GM18861 (cell line): Measurements from ENCODE around the gene NR4A3.

ENCODE experiments used
- ATAC-seq: cut with Tn5 transposase; IDR thresholded peaks from one replicate; pipeline ENCODE4 v1.9.1; 2021; ENCODE audit not compliant: unreplicated experiment

NR4A3 gene

DNA sequence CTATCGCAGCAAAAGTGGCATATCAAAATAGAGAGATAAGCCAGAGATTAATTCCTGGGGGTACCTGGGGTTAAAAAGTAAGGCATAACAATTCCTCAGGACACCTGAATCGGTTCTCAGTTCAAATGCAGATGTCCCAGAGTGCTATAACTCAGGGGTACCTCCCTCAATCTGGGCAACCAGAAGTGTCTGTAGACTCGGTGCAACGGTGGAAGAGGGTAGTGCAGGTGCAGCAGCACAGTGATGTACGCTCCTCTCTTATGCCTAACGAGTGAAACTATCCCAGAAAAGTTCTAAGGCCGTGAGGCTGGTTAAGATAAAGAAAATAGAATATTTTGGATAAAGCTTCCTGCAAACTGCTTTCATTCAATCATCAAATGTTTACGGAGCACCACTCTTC lies 7.9 kb upstream of the NR4A3 start:
- no peak for ATAC-seq

GRCh38 chr9:99814359-99814758 lies 7.3 kb upstream of the NR4A3 start:
- ATAC-seq: no peak

GRCh38 chr9:99816392-99816791 lies 5.3 kb upstream of the NR4A3 start:
- no peak for ATAC-seq

GRCh38 chr9:99818500-99818899 lies 3.2 kb upstream of the NR4A3 start:
- ATAC-seq: no peak

- ATAC-seq: peak; percentile 38
These were observed 2.4 kb upstream of the NR4A3 start for GRCh38 chr9:99819123-99819855.

GRCh38 chr9:99819856-99820684 lies 1.6 kb upstream of the NR4A3 start:
- ATAC-seq: peak; percentile 29

DNA sequence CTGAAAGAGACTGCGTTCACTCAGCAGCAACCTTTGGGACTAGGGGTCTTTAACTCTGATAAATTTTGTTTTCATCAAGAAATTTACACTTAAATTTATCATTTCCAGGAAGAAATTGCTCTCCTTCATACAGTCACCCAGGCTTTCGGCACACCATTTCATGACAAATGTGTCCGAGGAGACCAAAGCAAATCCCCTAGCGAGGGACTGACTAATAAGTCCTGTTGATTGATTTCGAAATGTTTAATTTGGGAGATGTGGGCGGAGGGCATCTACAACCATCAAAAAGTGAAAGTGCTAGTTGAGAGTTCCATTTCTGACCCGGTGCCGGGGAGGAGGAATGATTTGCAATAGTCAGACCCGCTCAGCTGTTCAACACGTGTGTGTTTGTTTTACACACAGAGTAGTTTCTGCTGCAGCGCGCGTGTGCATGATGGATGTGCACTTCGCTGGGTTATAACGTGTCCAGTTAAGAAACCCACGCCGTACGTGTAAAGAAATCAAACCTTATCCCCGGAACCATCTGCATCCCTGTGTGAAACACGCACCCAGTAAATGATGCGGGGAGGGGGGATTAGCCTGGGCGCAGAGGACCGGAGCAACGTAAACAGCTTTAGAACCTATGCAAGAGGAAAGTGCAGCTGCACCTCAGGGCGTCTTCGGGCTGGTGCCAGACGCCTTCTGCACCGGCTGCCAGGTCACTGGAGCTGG lies 845 bp upstream of the NR4A3 start:
- ATAC-seq: no peak

GRCh38 chr9:99822109-99822805 lies 572 bp downstream of the NR4A3 start:
- ATAC-seq: no peak

DNA sequence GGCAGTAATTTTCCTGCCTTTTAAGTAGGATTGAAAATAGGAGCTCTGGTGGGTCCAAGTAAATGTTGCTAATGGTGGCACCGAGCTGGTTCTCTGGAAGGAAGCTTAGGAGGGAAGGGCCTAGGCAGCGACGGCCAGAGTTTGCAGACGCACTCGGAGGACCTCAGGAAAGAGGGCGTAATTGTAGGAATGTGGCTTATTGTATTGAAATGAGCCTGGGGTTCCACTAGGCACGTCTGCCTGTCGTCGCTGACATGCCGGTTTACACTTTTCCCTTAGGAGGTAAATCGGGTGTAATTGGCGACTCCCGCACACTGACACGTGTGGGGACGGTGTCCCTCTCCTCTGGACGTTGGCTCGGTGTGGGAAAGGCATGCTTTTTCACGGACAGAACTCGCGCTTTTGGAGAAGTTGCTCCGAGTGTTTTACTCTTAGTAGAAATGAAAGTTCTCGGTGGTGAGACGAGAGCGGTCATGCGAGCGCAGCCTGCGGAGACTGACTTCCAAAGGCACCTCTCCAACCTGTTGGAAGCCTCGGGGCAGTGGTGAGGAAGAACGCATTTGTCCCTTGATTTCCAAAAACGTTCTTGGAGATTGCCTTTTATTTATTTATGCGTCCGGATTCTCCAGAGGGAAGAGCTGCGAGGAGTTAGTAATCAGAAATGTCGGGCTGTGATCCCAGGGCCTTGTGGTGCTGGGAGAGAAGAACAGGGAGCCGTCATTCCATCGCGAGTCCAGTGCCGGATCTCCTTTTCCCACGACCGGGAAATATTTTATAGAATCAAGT lies 1.3 kb downstream of the NR4A3 start:
- no peak for ATAC-seq

- ATAC-seq: no peak
These were observed 2.1 kb downstream of the NR4A3 start for GRCh38 chr9:99823681-99824377.

GRCh38 chr9:99824378-99825171 lies 2.9 kb downstream of the NR4A3 start:
- ATAC-seq: no peak

DNA sequence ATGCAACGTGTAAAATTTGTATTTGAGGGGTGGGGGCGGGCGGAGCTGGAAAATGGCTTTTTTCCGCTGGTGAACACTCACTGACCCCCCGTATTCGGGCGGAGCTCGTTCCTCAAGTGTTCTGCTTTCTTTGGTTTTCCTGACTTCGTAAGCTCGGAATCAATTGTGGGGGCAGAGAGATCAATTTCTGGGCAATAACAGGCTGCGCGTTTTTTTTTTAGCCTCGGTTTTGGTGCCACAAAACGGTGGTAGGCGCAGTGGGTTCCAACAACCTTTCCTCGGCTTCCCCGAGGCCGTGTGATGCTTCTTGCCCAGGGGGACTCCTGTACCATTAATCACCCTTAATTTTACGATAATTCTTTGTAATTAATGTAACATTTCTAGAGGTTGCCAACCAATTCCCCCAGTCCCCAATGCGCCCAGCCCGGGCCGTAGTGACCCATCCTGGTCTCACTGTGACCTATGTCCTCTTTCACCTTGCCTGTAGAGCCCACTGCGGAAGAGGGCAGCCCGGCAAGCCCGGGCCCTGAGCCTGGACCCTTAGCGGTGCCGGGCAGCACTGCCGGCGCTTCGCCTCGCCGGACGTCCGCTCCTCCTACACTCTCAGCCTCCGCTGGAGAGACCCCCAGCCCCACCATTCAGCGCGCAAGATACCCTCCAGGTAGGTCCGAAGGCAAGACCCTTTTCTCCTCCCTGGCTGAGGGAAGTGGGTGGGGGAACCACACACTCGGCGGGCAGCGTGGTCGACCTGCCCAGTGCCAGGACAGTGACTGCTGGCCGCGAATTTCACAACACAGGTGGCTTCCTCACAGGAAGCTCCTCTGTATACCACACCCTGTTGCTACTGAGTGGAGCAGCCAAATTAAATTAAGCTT lies 3.7 kb downstream of the NR4A3 start:
- no peak for ATAC-seq

GRCh38 chr9:99826579-99826978 lies 4.9 kb downstream of the NR4A3 start:
- ATAC-seq: no peak

- ATAC-seq: no peak
These were observed 5.6 kb downstream of the NR4A3 start for GRCh38 chr9:99827244-99827643.

GRCh38 chr9:99828054-99828416 lies 6.3 kb downstream of the NR4A3 start:
- ATAC-seq: no peak

DNA sequence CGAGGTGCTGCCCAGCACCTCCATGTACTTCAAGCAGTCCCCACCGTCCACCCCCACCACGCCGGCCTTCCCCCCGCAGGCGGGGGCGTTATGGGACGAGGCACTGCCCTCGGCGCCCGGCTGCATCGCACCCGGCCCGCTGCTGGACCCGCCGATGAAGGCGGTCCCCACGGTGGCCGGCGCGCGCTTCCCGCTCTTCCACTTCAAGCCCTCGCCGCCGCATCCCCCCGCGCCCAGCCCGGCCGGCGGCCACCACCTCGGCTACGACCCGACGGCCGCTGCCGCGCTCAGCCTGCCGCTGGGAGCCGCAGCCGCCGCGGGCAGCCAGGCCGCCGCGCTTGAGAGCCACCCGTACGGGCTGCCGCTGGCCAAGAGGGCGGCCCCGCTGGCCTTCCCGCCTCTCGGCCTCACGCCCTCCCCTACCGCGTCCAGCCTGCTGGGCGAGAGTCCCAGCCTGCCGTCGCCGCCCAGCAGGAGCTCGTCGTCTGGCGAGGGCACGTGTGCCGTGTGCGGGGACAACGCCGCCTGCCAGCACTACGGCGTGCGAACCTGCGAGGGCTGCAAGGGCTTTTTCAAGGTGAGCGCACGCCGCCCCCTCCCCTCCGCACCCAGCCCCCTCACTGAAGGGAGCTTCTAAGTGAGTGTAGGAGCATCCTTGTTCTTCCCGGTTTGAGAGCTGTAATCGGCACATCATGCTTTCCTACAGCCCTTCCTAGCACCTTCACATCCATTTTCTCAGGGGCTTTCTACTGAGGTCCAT lies 6.9 kb downstream of the NR4A3 start:
- ATAC-seq: no peak

DNA sequence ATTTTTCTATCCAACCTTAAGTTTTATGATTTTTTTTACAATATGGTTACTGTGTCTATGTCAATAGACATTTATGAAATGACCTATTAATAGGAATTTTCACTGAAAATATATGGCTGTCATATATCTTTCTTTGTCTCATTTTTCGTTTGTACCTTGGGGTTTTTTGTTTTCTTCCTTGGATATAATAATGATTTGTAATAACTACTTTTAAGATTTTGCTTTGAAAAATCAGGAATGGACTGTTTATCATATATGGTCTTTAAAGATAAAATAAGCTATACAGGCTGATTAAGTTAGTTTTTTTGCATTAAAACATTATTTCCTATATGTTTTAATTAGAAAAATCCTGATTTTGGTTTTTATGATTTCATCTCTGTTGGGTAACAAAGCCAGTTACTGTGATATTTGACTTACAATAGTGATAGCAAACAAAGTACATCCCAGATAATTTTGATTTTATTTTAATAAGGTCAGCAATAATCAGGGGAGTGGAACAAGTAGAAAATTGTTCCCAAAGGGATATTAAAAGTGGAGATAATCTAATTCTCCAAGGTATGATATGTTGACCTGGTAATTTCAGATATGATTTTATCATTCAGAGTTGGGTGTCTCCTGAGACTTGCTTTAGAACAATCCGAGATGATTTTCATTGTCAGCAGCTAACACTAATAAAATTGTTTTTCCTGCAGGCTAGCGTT lies 10.3 kb downstream of the NR4A3 start:
- ATAC-seq: no peak
